Neural crest cell (in vitro differentiated cells): ENCODE results near the gene SEC16B. TPM values are rescaled to one million over a fixed set of nuclear protein-coding genes. Genes with fewer than 3 reads are reported as not detected.

Experiments
- DNase-seq: peaks from one replicate; pipeline ENCODE4 v3.0.0; 2021; ENCODE audit warnings: low read depth, mixed read lengths, low spot score
- H3K27ac Mint-ChIP-seq: one replicate; pipeline ENCODE4 v1.8.0; 2021; ENCODE audit warnings: mild to moderate bottlenecking, mixed read lengths; ENCODE audit not compliant: unreplicated experiment
- H3K27me3 Mint-ChIP-seq: 2 replicates; pipeline ENCODE4 v1.8.0; 2021; ENCODE audit warnings: low read depth, mild to moderate bottlenecking, mixed read lengths
- H3K36me3 Mint-ChIP-seq: 2 replicates; pipeline ENCODE4 v1.8.0; 2021; ENCODE audit warnings: low read depth, mild to moderate bottlenecking, mixed read lengths
- H3K4me1 Mint-ChIP-seq: 2 replicates; pipeline ENCODE4 v1.8.0; 2021; ENCODE audit warnings: mixed read lengths
- H3K4me3 Mint-ChIP-seq: one replicate; pipeline ENCODE4 v1.8.0; 2021; ENCODE audit warnings: mild to moderate bottlenecking, mixed read lengths
- H3K9me3 Mint-ChIP-seq: 2 replicates; pipeline ENCODE4 v1.8.0; 2021; ENCODE audit warnings: mixed read lengths
- CTCF ChIP-seq: fragments of 200-600 bp; sonication (generic); conservative IDR thresholded peaks from 2 replicates; pipeline ENCODE4 v1.5.0; 2021; ENCODE audit warnings: antibody characterized with exemption, mild to moderate bottlenecking
- total RNA-seq: library from RNA; stranded (reverse); gene quantifications from 2 replicates; pipeline ENCODE4 v1.2.1, GENCODE V29; 2021

Gene SEC16B
- total RNA-seq, 1 donor from 2014 or later = 1.4 TPM

DNA sequence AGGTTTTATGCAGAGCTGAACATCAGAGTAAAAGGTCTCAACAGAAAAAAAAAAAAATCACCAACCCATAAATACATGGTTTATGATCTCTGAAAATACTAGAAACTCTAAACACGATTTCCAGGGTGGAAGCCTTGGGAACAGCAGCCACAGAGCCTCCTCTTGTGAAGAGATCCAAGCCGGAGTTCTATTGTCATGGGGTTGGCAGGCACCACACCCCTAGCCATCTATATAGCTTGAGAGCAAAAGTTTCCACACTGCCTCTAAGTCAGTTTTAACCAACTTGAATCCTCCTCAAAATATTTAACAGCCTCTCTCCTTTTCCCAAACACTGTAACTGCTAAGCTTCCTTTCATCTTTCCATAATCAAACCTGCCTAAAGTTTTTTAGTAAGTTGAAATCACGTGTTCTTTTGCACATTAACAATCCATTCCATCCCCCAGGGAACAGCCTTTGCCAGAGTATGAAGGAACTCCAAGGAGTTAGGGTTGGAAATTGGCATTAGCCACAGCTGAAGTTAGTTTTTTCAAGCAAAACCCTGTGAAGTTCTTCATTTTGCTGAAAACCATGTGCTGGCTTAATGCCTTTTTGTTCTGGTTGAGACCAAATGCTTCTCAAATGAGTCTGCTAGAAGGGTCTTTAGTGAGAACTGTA is 13.8 kb upstream of the SEC16B start:
- H3K4me3 Mint-ChIP-seq = no peak overlapping the region
- peaks cover 5% of the 10 kb centered on the region for H3K4me1 Mint-ChIP-seq
- peaks cover 11% of the 10 kb centered on the region for H3K36me3 Mint-ChIP-seq
- H3K27ac Mint-ChIP-seq = no peak overlapping the region
- TF ChIP-seq CTCF = no peak
- DNase-seq = no peak
- no peaks in the 10 kb centered on the region for H3K27me3 Mint-ChIP-seq
- H3K9me3 Mint-ChIP-seq = peaks cover 9% of the 10 kb centered on the region

DNA sequence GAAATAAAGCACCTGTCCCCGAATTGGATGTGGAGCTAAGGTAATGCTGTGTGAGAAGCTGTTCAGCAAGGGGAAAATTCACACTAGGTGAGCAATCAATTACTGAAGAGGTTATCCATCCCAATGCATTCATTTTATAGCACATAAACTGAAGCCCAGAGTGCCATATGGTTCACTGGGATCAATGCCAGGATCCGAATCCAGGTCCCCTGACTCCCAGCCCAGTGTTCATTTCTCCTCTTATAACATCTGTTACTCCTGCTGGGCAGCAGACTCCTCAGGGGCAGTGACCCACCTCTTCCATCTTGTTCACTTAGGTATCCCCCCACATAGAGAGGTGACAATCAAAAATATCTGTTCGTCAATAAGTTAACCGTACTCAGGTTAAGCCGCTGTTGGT is 13.2 kb upstream of the SEC16B start:
- Mint-ChIP-seq H3K27ac (no peak overlapping the region), H3K36me3 (peaks cover 10% of the 10 kb centered on the region), H3K9me3 (peaks cover 6% of the 10 kb centered on the region), H3K4me3 (no peak overlapping the region), H3K27me3 (no peaks in the 10 kb centered on the region), H3K4me1 (peaks cover 5% of the 10 kb centered on the region)
- no peak for DNase-seq
- TF ChIP-seq CTCF = no peak

DNA sequence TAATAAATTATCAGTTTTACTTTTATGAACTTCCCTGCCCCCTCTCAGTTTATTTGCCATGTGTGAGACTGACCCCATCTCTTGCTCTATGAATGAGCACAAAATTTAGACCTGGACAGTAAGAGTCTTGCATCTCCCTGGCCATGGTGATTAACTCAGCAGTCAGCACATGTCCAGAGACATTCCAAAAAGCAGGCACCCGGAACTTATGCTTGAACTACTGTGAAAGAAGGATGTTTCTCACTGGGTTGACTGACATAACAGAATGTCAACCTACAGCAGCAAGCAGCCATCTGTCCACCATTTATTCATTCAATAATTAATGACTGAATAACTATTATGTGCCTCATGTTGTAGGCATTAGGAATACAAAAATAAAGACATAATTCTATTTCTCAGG is 11.3 kb upstream of the SEC16B start:
- Mint-ChIP-seq H3K4me1 (peaks cover 5% of the 10 kb centered on the region), H3K27ac (no peak overlapping the region), H3K4me3 (no peak overlapping the region), H3K36me3 (no peaks in the 10 kb centered on the region), H3K27me3 (no peaks in the 10 kb centered on the region), H3K9me3 (peaks cover 3% of the 10 kb centered on the region)
- TF ChIP-seq CTCF = no peak
- DNase-seq = no peak

DNA sequence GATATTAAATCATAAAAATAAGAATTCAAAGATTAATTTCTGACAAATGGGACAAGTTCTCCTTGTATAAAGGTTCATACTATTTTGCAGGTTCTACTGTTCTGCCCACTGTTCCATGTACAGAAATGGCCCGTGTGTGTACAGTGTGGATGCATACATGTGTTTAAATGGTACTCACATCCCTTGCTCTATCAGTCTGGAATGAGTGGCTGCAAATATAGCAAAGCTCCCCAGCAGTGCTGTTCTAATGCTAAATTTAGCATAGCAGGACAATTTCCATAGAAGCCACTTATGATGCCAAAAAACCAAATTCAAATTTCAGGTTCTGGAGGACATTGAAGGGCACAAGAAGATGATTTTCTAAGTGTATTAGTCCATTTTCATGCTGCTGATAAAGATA is 9.4 kb upstream of the SEC16B start:
- no peak for DNase-seq
- Mint-ChIP-seq H3K4me1 (peaks cover 3% of the 10 kb centered on the region), H3K36me3 (no peaks in the 10 kb centered on the region), H3K4me3 (no peak overlapping the region), H3K27me3 (no peaks in the 10 kb centered on the region), H3K27ac (no peak overlapping the region), H3K9me3 (peaks cover 1% of the 10 kb centered on the region)
- no peak for TF ChIP-seq CTCF

GRCh38 chr1:177978530-177978929 is 8.7 kb upstream of the SEC16B start:
- Mint-ChIP-seq H3K27me3 (no peaks in the 10 kb centered on the region), H3K36me3 (no peaks in the 10 kb centered on the region), H3K4me3 (no peak overlapping the region), H3K9me3 (peaks cover 2% of the 10 kb centered on the region), H3K27ac (no peak overlapping the region), H3K4me1 (no peaks in the 10 kb centered on the region)
- DNase-seq = no peak
- TF ChIP-seq CTCF = no peak
